Measurements from ENCODE around the gene CHRM5. TPM values are rescaled to one million over a fixed set of nuclear protein-coding genes. Genes with fewer than 3 reads are reported as not detected.

The CHRM5 gene
- total and polyA plus RNA-seq, 9 of the 15 experiments (the other 6 are each of a cell fraction or from before 2014, with no cell fraction given): not detected

DNA sequence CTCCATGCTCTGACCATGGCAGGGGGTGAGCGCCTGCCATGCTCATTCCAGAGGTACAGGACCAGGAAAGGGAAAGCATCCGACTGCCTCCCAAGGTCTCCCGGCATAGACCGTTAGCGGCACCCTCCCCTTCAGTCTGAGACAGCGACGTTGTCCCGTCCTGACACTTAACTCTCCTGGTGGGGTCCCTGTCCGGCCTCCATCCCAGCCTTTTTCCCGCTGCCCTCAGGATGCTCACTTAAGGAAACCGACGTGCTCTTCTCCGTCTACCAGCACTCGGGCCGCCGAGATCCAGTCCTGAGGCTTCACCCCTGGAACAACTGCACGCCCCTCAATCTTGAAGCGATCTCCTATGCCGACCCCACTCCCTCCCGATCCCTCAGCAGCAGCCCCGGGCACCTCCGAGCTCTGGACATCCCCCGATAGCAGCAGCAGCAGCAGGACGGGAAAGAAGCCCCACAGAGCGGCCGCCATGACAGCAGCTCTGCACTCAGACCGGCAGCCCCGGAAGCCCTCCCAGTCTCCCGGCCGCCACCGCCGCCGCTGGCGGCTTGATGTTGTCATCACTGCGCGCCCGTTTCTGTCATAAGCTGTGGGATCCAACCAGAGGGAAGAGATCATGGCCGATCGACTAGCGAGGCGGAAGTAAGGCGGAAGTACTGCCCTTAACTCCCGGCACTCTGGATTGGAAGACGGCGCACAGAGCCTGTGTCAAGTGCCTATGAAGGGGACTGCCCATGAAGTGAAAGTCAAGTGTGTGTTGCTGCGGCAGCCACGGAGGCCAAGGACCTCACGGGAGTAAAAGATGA lies 133.3 kb downstream of the CHRM5 start, which contains the start of the genes EMC7 and PGBD4 (continued):
- no peak for TF ChIP-seq NFE2L1 (tag; IDR thresholded peaks at IDR 0.05; ENCODE audit: borderline replicate concordance, low read depth)
- 0 out of 2 replicates have a peak, but pooled peaks have one; percentile 47 for TF ChIP-seq ZBTB17 (CRISPR knock-in tag; IDR thresholded peaks at IDR 0.05)
- TF ChIP-seq PCBP1 (IDR thresholded peaks at IDR 0.05; ENCODE audit: low read depth, low read length, poor library complexity, severe bottlenecking): no peak
- no peak for TF ChIP-seq CBX2 (IDR thresholded peaks at IDR 0.05; ENCODE audit: insufficient read depth, low read length, poor library complexity, severe bottlenecking)
- TF ChIP-seq U2AF1 (optimal IDR thresholded peaks at IDR 0.05; ENCODE audit: low read depth, low read length): no peak
- TF ChIP-seq PHF8 (IDR thresholded peaks at IDR 0.05; ENCODE audit: borderline replicate concordance, low read length): peak; percentile 98
- TF ChIP-seq, protein P1, sequence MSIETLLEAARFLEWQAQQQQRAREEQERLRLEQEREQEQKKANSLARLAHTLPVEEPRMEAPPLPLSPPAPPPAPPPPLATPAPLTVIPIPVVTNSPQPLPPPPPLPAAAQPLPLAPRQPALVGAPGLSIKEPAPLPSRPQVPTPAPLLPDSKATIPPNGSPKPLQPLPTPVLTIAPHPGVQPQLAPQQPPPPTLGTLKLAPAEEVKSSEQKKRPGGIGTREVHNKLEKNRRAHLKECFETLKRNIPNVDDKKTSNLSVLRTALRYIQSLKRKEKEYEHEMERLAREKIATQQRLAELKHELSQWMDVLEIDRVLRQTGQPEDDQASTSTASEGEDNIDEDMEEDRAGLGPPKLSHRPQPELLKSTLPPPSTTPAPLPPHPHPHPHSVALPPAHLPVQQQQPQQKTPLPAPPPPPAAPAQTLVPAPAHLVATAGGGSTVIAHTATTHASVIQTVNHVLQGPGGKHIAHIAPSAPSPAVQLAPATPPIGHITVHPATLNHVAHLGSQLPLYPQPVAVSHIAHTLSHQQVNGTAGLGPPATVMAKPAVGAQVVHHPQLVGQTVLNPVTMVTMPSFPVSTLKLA (conservative IDR thresholded peaks at IDR 0.05): peak; percentile 88 to 94
- no peak for TF ChIP-seq SIRT6 (IDR thresholded peaks at IDR 0.05; ENCODE audit: low read depth, low read length)
- no peak; the same call in 1 of the 2 replicates for TF ChIP-seq MEF2D (tag; conservative IDR thresholded peaks at IDR 0.05; ENCODE audit: low read depth)
- TF ChIP-seq ZNF764 (CRISPR knock-in tag; IDR thresholded peaks at IDR 0.05; ENCODE audit: low read depth): no peak
- TF ChIP-seq, protein P2, sequence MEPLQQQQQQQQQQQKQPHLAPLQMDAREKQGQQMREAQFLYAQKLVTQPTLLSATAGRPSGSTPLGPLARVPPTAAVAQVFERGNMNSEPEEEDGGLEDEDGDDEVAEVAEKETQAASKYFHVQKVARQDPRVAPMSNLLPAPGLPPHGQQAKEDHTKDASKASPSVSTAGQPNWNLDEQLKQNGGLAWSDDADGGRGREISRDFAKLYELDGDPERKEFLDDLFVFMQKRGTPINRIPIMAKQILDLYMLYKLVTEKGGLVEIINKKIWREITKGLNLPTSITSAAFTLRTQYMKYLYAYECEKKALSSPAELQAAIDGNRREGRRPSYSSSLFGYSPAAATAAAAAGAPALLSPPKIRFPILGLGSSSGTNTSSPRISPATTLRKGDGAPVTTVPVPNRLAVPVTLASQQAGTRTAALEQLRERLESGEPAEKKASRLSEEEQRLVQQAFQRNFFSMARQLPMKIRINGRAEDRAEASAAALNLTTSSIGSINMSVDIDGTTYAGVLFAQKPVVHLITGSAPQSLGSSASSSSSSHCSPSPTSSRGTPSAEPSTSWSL (CRISPR knock-in tag; IDR thresholded peaks at IDR 0.05; ENCODE audit: borderline replicate concordance): no peak
- TF ChIP-seq NCOA6 (IDR thresholded peaks at IDR 0.05): no peak
- TF ChIP-seq YY1 (IDR thresholded peaks at IDR 0.05; ENCODE audit: borderline replicate concordance in 1 of 3, control insufficient read depth in 1 of 3, extremely low read depth in 1 of 3, insufficient read depth in 3 of 3, insufficient read length in 1 of 3, insufficient replicate concordance in 2 of 3, low read depth in 1 of 3, low read length in 2 of 3): peak; percentile 89 to 99 (median 98)
- TF ChIP-seq STAG1 (CRISPR knock-in tag; IDR thresholded peaks at IDR 0.05; ENCODE audit: borderline replicate concordance): no peak
- TF ChIP-seq NBN (IDR thresholded peaks at IDR 0.05; ENCODE audit: low read depth): peak; percentile 91
- TF ChIP-seq CBX5 (IDR thresholded peaks at IDR 0.05; ENCODE audit: borderline replicate concordance, low read depth): no peak
- TF ChIP-seq, protein P3, sequence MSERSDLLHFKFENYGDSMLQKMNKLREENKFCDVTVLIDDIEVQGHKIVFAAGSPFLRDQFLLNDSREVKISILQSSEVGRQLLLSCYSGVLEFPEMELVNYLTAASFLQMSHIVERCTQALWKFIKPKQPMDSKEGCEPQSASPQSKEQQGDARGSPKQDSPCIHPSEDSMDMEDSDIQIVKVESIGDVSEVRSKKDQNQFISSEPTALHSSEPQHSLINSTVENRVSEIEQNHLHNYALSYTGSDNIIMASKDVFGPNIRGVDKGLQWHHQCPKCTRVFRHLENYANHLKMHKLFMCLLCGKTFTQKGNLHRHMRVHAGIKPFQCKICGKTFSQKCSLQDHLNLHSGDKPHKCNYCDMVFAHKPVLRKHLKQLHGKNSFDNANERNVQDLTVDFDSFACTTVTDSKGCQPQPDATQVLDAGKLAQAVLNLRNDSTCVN (CRISPR knock-in tag; IDR thresholded peaks at IDR 0.05): no peak
- no peak for TF ChIP-seq TAL1 (IDR thresholded peaks at IDR 0.05)
- TF ChIP-seq PPARD (CRISPR knock-in tag; IDR thresholded peaks at IDR 0.05): no peak
- TF ChIP-seq SRSF1 (IDR thresholded peaks at IDR 0.05; ENCODE audit: low read depth, low read length): no peak
- TF ChIP-seq TAF15 (IDR thresholded peaks at IDR 0.05; ENCODE audit: low read depth, low read length): no peak
- no peak for TF ChIP-seq CHD1 (IDR thresholded peaks at IDR 0.05; ENCODE audit: low read length)
- TF ChIP-seq RFX5 (IDR thresholded peaks at IDR 0.05; ENCODE audit: low read depth, low read length): 0 out of 2 replicates have a peak, but pooled peaks have one; percentile 45
- TF ChIP-seq ZNF121 (CRISPR knock-in tag; conservative IDR thresholded peaks at IDR 0.05): no peak

Data from K562 (cell line).